HepG2 (cell line): ENCODE results near the gene ATP1A2. TPM values are rescaled to one million over a fixed set of nuclear protein-coding genes. Genes with fewer than 3 reads are reported as not detected.

Experiments
- ATAD3A ChIP-seq: sonication (generic); formaldehyde crosslinking; IDR thresholded peaks from 2 replicates; pipeline ENCODE4 v1.4.0; 2020; ENCODE audit warnings: missing genetic modification reagents
- ATM ChIP-seq: fragments of 450-650 bp; IDR thresholded peaks from 2 replicates; pipeline ENCODE4 v1.7.1; 2017; ENCODE audit warnings: mild to moderate bottlenecking, borderline replicate concordance
- CEBPG ChIP-seq: IDR thresholded peaks from 2 replicates; pipeline ENCODE4 v1.6.1; 2016
- ERF ChIP-seq: IDR thresholded peaks from 2 replicates; pipeline ENCODE4 v1.6.1; 2018; ENCODE audit warnings: missing biosample characterization, missing genetic modification reagents
- KDM3A ChIP-seq: IDR thresholded peaks from 2 replicates; pipeline ENCODE4 v1.6.1; 2018; ENCODE audit warnings: low read depth, missing compliant biosample characterization
- KLF13 ChIP-seq: sonication (generic); formaldehyde crosslinking; IDR thresholded peaks from 2 replicates; pipeline ENCODE4 v1.4.0; 2020; ENCODE audit warnings: mild to moderate bottlenecking, missing genetic modification reagents
- MED1 ChIP-seq: sonication (generic); formaldehyde crosslinking; IDR thresholded peaks from 2 replicates; pipeline ENCODE4 v1.4.0; 2020; ENCODE audit warnings: missing genetic modification reagents
- NCOR1 ChIP-seq: fragments of 200-600 bp; sonication (generic); IDR thresholded peaks from 2 replicates; pipeline ENCODE4 v1.7.0; 2017; ENCODE audit warnings: antibody characterized with exemption, low read length, borderline replicate concordance
- RELA ChIP-seq: sonication (generic); formaldehyde crosslinking; IDR thresholded peaks from 2 replicates; pipeline ENCODE4 v1.4.0; 2020; ENCODE audit warnings: missing genetic modification reagents
- SALL1 ChIP-seq: sonication (generic); formaldehyde crosslinking; IDR thresholded peaks from 2 replicates; pipeline ENCODE4 v1.8.0; 2022; ENCODE audit warnings: mild to moderate bottlenecking, missing genetic modification reagents
- TFDP2 ChIP-seq: sonication (generic); formaldehyde crosslinking; IDR thresholded peaks from 2 replicates; pipeline ENCODE4 v1.4.0; 2020; ENCODE audit warnings: missing genetic modification reagents
- U2AF2 ChIP-seq: fragments of 200-400 bp; formaldehyde crosslinking; IDR thresholded peaks from 2 replicates; pipeline ENCODE4 v1.6.1; 2017; ENCODE audit warnings: low read depth, mild to moderate bottlenecking, low read length
- ZFP41 ChIP-seq: sonication (generic); formaldehyde crosslinking; IDR thresholded peaks from 2 replicates; pipeline ENCODE4 v1.4.0; 2020; ENCODE audit warnings: mild to moderate bottlenecking, missing genetic modification reagents, borderline replicate concordance
- ZNF276 ChIP-seq: sonication (generic); formaldehyde crosslinking; IDR thresholded peaks from 2 replicates; pipeline ENCODE4 v1.4.0; 2020; ENCODE audit warnings: mild to moderate bottlenecking, low read depth, missing genetic modification reagents
- ZNF496 ChIP-seq: sonication (generic); formaldehyde crosslinking; IDR thresholded peaks from 2 replicates; pipeline ENCODE4 v1.8.1; 2023; ENCODE audit warnings: mild to moderate bottlenecking, moderate library complexity, missing genetic modification reagents; ENCODE audit not compliant: insufficient replicate concordance
- ZNF598 ChIP-seq: sonication (generic); formaldehyde crosslinking; IDR thresholded peaks from 2 replicates; pipeline ENCODE4 v1.5.1; 2020; ENCODE audit warnings: mild to moderate bottlenecking, missing genetic modification reagents, borderline replicate concordance
- ZNF883 ChIP-seq: sonication (generic); formaldehyde crosslinking; IDR thresholded peaks from 2 replicates; pipeline ENCODE4 v1.5.1; 2020; ENCODE audit warnings: mild to moderate bottlenecking, missing genetic modification reagents; ENCODE audit errors: not compliant biosample characterization
- polyA plus RNA-seq, 8 experiments: library from polyadenylated mRNA; depleted of rRNA in 3 of 8; stranded (reverse) in 7 of 8; unstranded in 1 of 8; fragments of >200 nt; fragmentation: Illumina TruSeq in 4 of 8; extraction: Trizol in 4 of 8; gene quantifications; 2 replicates each; pipeline versions ENCODE4 v1.2.1 to v1.2.3, GENCODE V29; 2011 to 2016; ENCODE audit warnings: low read depth in 4 of 8, missing spikeins in 1 of 8, mixed read lengths in 1 of 8; ENCODE audit not compliant: insufficient read depth in 1 of 8
- total RNA-seq, 5 experiments: library from RNA; depleted of rRNA; stranded (reverse); fragments of >200 nt; fragmentation: Illumina TruSeq; extraction: Trizol; gene quantifications; 2 replicates each; pipeline ENCODE4 v1.2.3, GENCODE V29; 2016; ENCODE audit warnings: low read depth in 1 of 5
- TF ChIP-seq, protein P1 (sequence below): IDR thresholded peaks from 2 replicates; pipeline ENCODE4 v1.4.0; 2020; ENCODE audit warnings: mild to moderate bottlenecking, missing genetic modification reagents

ATP1A2 gene
- total and polyA plus RNA-seq, 2 of the 13 experiments (the other 11 are each of a cell fraction or from before 2014, with no cell fraction given): 0.16 TPM; not detected in 1

DNA sequence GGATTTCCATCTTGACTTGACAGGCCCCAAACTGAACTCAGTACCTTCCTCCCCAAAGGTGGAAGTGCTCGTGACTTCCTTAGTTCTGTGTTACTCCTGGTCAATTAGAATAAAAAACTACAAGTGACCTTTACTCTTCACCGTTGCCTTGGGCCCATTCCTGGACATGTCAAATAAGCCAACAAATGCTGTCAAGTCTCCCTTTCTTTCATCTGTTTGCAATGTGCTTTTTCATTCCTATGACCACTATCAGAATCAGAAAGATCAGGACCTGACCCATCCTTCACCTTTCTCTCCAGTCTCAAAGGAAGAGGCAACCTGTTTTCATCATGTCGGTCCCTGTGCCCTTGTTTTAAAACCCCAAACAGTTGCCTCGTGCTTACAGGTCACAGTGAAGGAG is 40.7 kb upstream of the ATP1A2 start (continued):
- peak; percentile 29; the same call in 1 of the 2 replicates for TF ChIP-seq NCOR1
- TF ChIP-seq TFDP2 (CRISPR knock-in tag): no peak
- no peak for TF ChIP-seq ATM
- TF ChIP-seq KDM3A: no peak
- no peak for TF ChIP-seq ZNF496 (CRISPR knock-in tag)
- TF ChIP-seq SALL1: no peak
- no peak for TF ChIP-seq U2AF2
- TF ChIP-seq, protein P1, sequence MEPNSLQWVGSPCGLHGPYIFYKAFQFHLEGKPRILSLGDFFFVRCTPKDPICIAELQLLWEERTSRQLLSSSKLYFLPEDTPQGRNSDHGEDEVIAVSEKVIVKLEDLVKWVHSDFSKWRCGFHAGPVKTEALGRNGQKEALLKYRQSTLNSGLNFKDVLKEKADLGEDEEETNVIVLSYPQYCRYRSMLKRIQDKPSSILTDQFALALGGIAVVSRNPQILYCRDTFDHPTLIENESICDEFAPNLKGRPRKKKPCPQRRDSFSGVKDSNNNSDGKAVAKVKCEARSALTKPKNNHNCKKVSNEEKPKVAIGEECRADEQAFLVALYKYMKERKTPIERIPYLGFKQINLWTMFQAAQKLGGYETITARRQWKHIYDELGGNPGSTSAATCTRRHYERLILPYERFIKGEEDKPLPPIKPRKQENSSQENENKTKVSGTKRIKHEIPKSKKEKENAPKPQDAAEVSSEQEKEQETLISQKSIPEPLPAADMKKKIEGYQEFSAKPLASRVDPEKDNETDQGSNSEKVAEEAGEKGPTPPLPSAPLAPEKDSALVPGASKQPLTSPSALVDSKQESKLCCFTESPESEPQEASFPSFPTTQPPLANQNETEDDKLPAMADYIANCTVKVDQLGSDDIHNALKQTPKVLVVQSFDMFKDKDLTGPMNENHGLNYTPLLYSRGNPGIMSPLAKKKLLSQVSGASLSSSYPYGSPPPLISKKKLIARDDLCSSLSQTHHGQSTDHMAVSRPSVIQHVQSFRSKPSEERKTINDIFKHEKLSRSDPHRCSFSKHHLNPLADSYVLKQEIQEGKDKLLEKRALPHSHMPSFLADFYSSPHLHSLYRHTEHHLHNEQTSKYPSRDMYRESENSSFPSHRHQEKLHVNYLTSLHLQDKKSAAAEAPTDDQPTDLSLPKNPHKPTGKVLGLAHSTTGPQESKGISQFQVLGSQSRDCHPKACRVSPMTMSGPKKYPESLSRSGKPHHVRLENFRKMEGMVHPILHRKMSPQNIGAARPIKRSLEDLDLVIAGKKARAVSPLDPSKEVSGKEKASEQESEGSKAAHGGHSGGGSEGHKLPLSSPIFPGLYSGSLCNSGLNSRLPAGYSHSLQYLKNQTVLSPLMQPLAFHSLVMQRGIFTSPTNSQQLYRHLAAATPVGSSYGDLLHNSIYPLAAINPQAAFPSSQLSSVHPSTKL (CRISPR knock-in tag): 0 out of 2 replicates have a peak, but pooled peaks have one; percentile 11
- no peak for TF ChIP-seq RELA (CRISPR knock-in tag)
- TF ChIP-seq ATAD3A (CRISPR knock-in tag): no peak
- no peak for TF ChIP-seq ZNF598 (CRISPR knock-in tag)
- no peak for TF ChIP-seq KLF13 (CRISPR knock-in tag)
- TF ChIP-seq CEBPG (CRISPR knock-in tag): no peak
- no peak for TF ChIP-seq ZNF276
- no peak for TF ChIP-seq ERF
- TF ChIP-seq ZNF883 (CRISPR knock-in tag): no peak
- no peak for TF ChIP-seq ZFP41 (CRISPR knock-in tag)
- 0 out of 2 replicates have a peak, but pooled peaks have one; percentile 19 for TF ChIP-seq MED1
